Measurements from ENCODE around the gene PNRC2. TPM values are rescaled to one million over a fixed set of nuclear protein-coding genes. Genes with fewer than 3 reads are reported as not detected.

Gene PNRC2
- total and polyA plus RNA-seq, 10 of the 15 experiments (the other 5 are each of a cell fraction or from before 2014, with no cell fraction given), result 106 to 205 (median 163) TPM

GRCh38 chr1:23958810-23959460 is 693 bp upstream of the PNRC2 start (continued):
- TF ChIP-seq ZNF687 (IDR thresholded peaks at IDR 0.05) (peak; percentile 66), SMARCA5 (IDR thresholded peaks at IDR 0.05) (peak; percentile 55), ZBTB40 (IDR thresholded peaks at IDR 0.05; ENCODE audit: borderline replicate concordance) (peak; percentile 81; the same call in 1 of the 2 replicates), JUNB (IDR thresholded peaks at IDR 0.05) (peak; percentile 52; the same call in 1 of the 2 replicates), ZBTB4 (CRISPR knock-in tag; IDR thresholded peaks at IDR 0.05) (no peak), YY1 (IDR thresholded peaks at IDR 0.05; ENCODE audit: low read depth, low read length) (peak; percentile 85), HDGF (IDR thresholded peaks at IDR 0.05) (peak; percentile 36)
